ENCODE measurements around the gene VWA5B2.

DNA sequence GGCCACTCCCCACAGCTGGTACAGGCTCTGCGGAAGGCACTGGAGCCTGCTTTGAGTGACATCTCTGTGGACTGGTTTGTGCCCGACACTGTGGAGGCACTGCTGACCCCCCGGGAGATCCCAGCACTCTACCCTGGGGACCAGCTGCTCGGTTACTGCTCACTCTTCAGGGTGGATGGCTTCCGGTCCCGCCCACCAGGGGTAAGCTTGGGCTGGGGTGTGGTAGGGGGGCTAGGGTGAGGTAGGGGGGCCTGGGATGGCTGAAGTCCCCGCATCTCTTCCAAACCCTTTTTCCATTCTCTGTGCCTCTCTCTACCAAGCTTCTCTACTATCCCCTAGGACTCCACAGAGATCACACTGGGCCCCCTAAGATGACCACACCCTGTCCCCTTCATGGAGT, 7.8 kb downstream of the VWA5B2 start:
- TF ChIP-seq, protein P1, sequence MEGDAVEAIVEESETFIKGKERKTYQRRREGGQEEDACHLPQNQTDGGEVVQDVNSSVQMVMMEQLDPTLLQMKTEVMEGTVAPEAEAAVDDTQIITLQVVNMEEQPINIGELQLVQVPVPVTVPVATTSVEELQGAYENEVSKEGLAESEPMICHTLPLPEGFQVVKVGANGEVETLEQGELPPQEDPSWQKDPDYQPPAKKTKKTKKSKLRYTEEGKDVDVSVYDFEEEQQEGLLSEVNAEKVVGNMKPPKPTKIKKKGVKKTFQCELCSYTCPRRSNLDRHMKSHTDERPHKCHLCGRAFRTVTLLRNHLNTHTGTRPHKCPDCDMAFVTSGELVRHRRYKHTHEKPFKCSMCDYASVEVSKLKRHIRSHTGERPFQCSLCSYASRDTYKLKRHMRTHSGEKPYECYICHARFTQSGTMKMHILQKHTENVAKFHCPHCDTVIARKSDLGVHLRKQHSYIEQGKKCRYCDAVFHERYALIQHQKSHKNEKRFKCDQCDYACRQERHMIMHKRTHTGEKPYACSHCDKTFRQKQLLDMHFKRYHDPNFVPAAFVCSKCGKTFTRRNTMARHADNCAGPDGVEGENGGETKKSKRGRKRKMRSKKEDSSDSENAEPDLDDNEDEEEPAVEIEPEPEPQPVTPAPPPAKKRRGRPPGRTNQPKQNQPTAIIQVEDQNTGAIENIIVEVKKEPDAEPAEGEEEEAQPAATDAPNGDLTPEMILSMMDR (conservative IDR thresholded peaks at IDR 0.05 in 1 of 2, IDR thresholded peaks at IDR 0.05 in 1 of 2; ENCODE audit: low read depth in 1 of 2, low read length in 2 of 2) = no peak
- TF ChIP-seq EZH2 (IDR thresholded peaks at IDR 0.05; ENCODE audit: low read length, missing control alignments) = no peak
